BE2C (cell line): ENCODE data around the gene NFIC.

Experiments used
- DNase-seq: peaks from one replicate; pipeline ENCODE4 v3.0.0-alpha.2; 2020
- H3K27me3 ChIP-seq: fragments of 250-450 bp; sonication (Bioruptor Pico); 2 replicates; pipeline ENCODE4 v1.5.1; 2020; ENCODE audit warnings: mild to moderate bottlenecking
- H3K36me3 ChIP-seq: fragments of 250-450 bp; sonication (Bioruptor Pico); 2 replicates; pipeline ENCODE4 v1.5.1; 2020; ENCODE audit warnings: mild to moderate bottlenecking
- H3K4me1 ChIP-seq: fragments of 250-450 bp; sonication (Bioruptor Pico); 2 replicates; pipeline ENCODE4 v1.5.1; 2020
- H3K4me3 ChIP-seq: 2 replicates; pipeline ENCODE4 v1.5.1; 2011; ENCODE audit warnings: low read depth, low read length
- H3K9me3 ChIP-seq: fragments of 250-450 bp; sonication (Bioruptor Pico); 2 replicates; pipeline ENCODE4 v1.5.1; 2020
- TF ChIP-seq, protein P1 (sequence below): IDR thresholded peaks from 2 replicates; pipeline ENCODE4 v1.5.1; 2012; ENCODE audit warnings: mild to moderate bottlenecking, low read depth, low read length

The NFIC gene

GRCh38 chr19:3513229-3514140, 147.1 kb downstream of the NFIC start:
- Histone ChIP-seq H3K4me3 (no peak overlapping the region), H3K27me3 (no peaks in the 10 kb centered on the region), H3K9me3 (no peaks in the 10 kb centered on the region), H3K36me3 (peaks cover 12% of the 10 kb centered on the region; the same call in 1 of the 2 replicates), H3K4me1 (no peaks in the 10 kb centered on the region)
- DNase-seq, result no peak
- TF ChIP-seq, protein P1, sequence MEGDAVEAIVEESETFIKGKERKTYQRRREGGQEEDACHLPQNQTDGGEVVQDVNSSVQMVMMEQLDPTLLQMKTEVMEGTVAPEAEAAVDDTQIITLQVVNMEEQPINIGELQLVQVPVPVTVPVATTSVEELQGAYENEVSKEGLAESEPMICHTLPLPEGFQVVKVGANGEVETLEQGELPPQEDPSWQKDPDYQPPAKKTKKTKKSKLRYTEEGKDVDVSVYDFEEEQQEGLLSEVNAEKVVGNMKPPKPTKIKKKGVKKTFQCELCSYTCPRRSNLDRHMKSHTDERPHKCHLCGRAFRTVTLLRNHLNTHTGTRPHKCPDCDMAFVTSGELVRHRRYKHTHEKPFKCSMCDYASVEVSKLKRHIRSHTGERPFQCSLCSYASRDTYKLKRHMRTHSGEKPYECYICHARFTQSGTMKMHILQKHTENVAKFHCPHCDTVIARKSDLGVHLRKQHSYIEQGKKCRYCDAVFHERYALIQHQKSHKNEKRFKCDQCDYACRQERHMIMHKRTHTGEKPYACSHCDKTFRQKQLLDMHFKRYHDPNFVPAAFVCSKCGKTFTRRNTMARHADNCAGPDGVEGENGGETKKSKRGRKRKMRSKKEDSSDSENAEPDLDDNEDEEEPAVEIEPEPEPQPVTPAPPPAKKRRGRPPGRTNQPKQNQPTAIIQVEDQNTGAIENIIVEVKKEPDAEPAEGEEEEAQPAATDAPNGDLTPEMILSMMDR, result no peak

DNA sequence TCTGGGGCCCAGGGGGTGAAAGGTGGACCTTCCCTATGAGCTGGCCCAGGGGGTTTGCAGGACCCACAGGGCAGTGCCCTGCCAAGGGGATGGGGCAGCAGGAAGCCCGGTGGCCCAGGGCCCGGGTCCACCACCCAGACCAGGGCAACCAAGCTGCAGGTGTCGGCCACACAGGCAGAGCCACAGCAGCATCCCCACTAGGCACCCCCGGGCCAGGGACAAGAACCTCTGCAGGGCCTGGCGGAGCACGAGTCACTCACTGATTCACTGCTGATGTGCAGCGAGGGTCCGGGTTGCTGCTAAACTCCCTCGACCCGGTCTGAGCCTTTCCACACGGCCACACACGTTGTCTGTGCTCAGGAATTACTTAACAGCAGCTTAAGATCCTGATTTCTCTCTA, 148.5 kb downstream of the NFIC start:
- peaks cover 3% of the 10 kb centered on the region for H3K4me1 ChIP-seq
- H3K36me3 ChIP-seq, result peaks cover 13% of the 10 kb centered on the region
- TF ChIP-seq, protein P1, result no peak
- no peaks in the 10 kb centered on the region for H3K27me3 ChIP-seq
- no peak for DNase-seq
- H3K9me3 ChIP-seq, result no peaks in the 10 kb centered on the region
- H3K4me3 ChIP-seq, result no peak overlapping the region

- no peak overlapping the region for H3K4me3 ChIP-seq
- no peak for DNase-seq
- no peaks in the 10 kb centered on the region for H3K27me3 ChIP-seq
- no peaks in the 10 kb centered on the region for H3K9me3 ChIP-seq
- H3K36me3 ChIP-seq, result peaks cover 10% of the 10 kb centered on the region
- H3K4me1 ChIP-seq, result peaks cover 13% of the 10 kb centered on the region
- TF ChIP-seq, protein P1, result no peak
Measured at GRCh38 chr19:3515891-3516422, 149.6 kb downstream of the NFIC start.

- no peaks in the 10 kb centered on the region for H3K9me3 ChIP-seq
- TF ChIP-seq, protein P1, result no peak
- no peaks in the 10 kb centered on the region for H3K27me3 ChIP-seq
- no peak overlapping the region for H3K4me3 ChIP-seq
- no peak for DNase-seq
- H3K4me1 ChIP-seq, result peaks cover 15% of the 10 kb centered on the region
- peaks cover 9% of the 10 kb centered on the region for H3K36me3 ChIP-seq
Measured at GRCh38 chr19:3516675-3517207, 150.4 kb downstream of the NFIC start.

DNA sequence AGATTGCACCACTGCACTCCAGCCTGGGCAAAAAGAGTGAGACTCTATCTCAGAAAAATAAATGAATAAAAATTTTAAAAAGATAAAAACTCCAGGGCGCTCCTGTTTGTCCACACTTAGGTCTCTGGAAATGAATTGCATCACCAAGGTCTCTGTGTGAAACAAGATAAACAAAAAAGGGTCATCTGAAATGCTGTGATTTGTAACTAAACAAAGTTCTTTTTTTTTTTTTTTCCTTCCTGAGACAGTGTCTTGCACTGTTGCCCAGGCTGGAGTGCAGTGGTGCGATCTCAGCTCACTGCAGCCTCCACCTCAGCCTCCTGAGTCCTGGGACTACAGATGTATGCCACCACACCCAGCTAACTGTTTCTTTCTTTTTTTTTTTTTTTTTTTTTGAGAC, 151.3 kb downstream of the NFIC start:
- Histone ChIP-seq H3K36me3 (peaks cover 9% of the 10 kb centered on the region), H3K27me3 (no peaks in the 10 kb centered on the region), H3K9me3 (no peaks in the 10 kb centered on the region), H3K4me3 (no peak overlapping the region), H3K4me1 (peaks cover 15% of the 10 kb centered on the region)
- no peak for DNase-seq
- TF ChIP-seq, protein P1, result no peak

DNA sequence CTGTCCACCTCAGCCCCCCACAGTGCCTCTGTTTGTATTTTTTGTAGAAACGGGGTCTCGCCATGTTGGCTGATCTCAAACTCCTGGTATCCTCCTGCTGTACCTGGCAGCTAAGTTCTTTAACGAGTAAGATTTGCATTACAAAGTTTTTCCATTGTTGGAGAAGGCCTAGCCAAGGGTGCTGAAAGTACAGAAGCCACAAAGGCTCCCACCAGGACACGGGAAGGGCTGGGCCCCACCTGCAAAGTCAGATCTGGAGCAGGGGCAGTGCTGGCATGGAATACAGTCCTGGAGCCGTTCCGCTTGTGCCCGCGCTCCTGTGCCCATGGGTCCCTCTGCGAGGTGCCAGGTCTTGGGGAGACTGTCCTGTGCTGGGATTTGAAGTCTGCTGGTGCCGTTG, 151.9 kb downstream of the NFIC start:
- Histone ChIP-seq H3K4me3 (no peak overlapping the region), H3K9me3 (no peaks in the 10 kb centered on the region), H3K36me3 (peaks cover 11% of the 10 kb centered on the region), H3K4me1 (peaks cover 15% of the 10 kb centered on the region), H3K27me3 (no peaks in the 10 kb centered on the region)
- TF ChIP-seq, protein P1, result no peak
- no peak for DNase-seq
